GM21447 (cell line): ENCODE measurements around the gene ADGRE2.
A peak's percentile ranks its signal among the peaks of the same experiment; 100 is the strongest.

ENCODE experiments used
- ATAC-seq: cut with Tn5 transposase; IDR thresholded peaks from one replicate; pipeline ENCODE4 v1.9.1; 2021; ENCODE audit not compliant: unreplicated experiment

ADGRE2 gene

GRCh38 chr19:14748601-14749000 is 29.8 kb downstream of the ADGRE2 start:
- ATAC-seq, result no peak

GRCh38 chr19:14746886-14747285 is 31.5 kb downstream of the ADGRE2 start:
- ATAC-seq, result no peak

- ATAC-seq, result no peak
Measured at GRCh38 chr19:14735915-14736314, 42.4 kb downstream of the ADGRE2 start.

- ATAC-seq, result no peak
Measured at GRCh38 chr19:14733574-14733973, 44.8 kb downstream of the ADGRE2 start.

- no peak for ATAC-seq
Measured at GRCh38 chr19:14732510-14732909, 45.9 kb downstream of the ADGRE2 start.

- ATAC-seq, result no peak
Measured at GRCh38 chr19:14731200-14731599, 47.2 kb downstream of the ADGRE2 start.

- no peak for ATAC-seq
Measured at GRCh38 chr19:14728595-14728994, 49.8 kb downstream of the ADGRE2 start.

GRCh38 chr19:14722127-14722526 is 56.2 kb downstream of the ADGRE2 start:
- no peak for ATAC-seq

- ATAC-seq, result no peak
Measured at GRCh38 chr19:14719162-14719561, 59.2 kb downstream of the ADGRE2 start.

- ATAC-seq, result no peak
Measured at GRCh38 chr19:14718522-14719116, 59.7 kb downstream of the ADGRE2 start.

- ATAC-seq, result no peak
Measured at GRCh38 chr19:14715841-14716240, 62.5 kb downstream of the ADGRE2 start.

GRCh38 chr19:14704450-14704849 is 73.9 kb downstream of the ADGRE2 start:
- ATAC-seq, result no peak

GRCh38 chr19:14703833-14704232 is 74.5 kb downstream of the ADGRE2 start:
- ATAC-seq, result no peak

GRCh38 chr19:14700711-14701375 is 77.5 kb downstream of the ADGRE2 start:
- ATAC-seq, result no peak

- no peak for ATAC-seq
Measured at GRCh38 chr19:14699641-14700040, 78.7 kb downstream of the ADGRE2 start.

GRCh38 chr19:14695471-14695870 is 82.9 kb downstream of the ADGRE2 start:
- no peak for ATAC-seq

- no peak for ATAC-seq
Measured at GRCh38 chr19:14694641-14695266, 83.6 kb downstream of the ADGRE2 start.

- ATAC-seq, result peak; percentile 83
Measured at GRCh38 chr19:14689598-14690503, 88.5 kb downstream of the ADGRE2 start, which contains the start of gene ZNF333. ZNF333 (plus strand) TSS chr19:14690048; CDS start chr19:14693492, 3,444 bp downstream.

- ATAC-seq, result no peak
Measured at GRCh38 chr19:14686411-14686810, 91.9 kb downstream of the ADGRE2 start.

GRCh38 chr19:14683439-14683838 is 94.9 kb downstream of the ADGRE2 start:
- no peak for ATAC-seq
